SK-N-SH (cell line): Measurements from ENCODE around the gene CD200. TPM values are rescaled to one million over a fixed set of nuclear protein-coding genes. Genes with fewer than 3 reads are reported as not detected.

Experiments
- CTCF ChIA-PET: fragments of 300-600, 350-600 bp; formaldehyde crosslinking; extraction: SDS; loops from one replicate; lab custom pipeline; 2021; lab: Yijun Ruan, JAX
- POLR2A ChIA-PET: fragments of 350-600 bp; sonication (Branson Sonifier 250); formaldehyde crosslinking; extraction: SDS; loops from one replicate; lab custom pipeline; 2020; ENCODE audit warnings: antibody characterized with exemption, inconsistent platforms; lab: Yijun Ruan, JAX
- DNase-seq: peaks from one replicate; pipeline ENCODE4 v3.0.0; 2012
- H2AFZ ChIP-seq: fragments of 200-600 bp; sonication (generic); 2 replicates; pipeline ENCODE4 v1.8.1; 2016; ENCODE audit warnings: antibody characterized with exemption, mild to moderate bottlenecking, low read depth
- H3F3A ChIP-seq: fragments of 200-600 bp; sonication (generic); replicated peaks from 2 replicates; pipeline ENCODE3; 2016; ENCODE audit warnings: antibody characterized with exemption, mild to moderate bottlenecking; ENCODE audit not compliant: insufficient read depth
- H3K27ac ChIP-seq, 2 experiments: fragments of 200-500 bp in 1 of 2; fragments of 200-600 bp in 1 of 2; sonication (Bioruptor generic) in 1 of 2; sonication (generic), shearing (Covaris generic) in 1 of 2; 2 replicates each; pipeline versions ENCODE4 v1.5.1 to v1.6.1; 2014 to 2016; ENCODE audit warnings: low read depth in 2 of 2, inconsistent platforms in 1 of 2, low read length in 1 of 2, mild to moderate bottlenecking in 1 of 2, mixed read lengths in 1 of 2
- H3K27me3 ChIP-seq: fragments of 200-600 bp; sonication (generic), shearing (Covaris generic); 2 replicates; pipeline ENCODE4 v1.6.1; 2016; ENCODE audit warnings: mixed run types; ENCODE audit not compliant: insufficient read depth
- H3K36me3 ChIP-seq, 2 experiments: fragments of 200-500 bp in 1 of 2; fragments of 200-600 bp in 1 of 2; sonication (Bioruptor generic) in 1 of 2; sonication (generic) in 1 of 2; replicated peaks in 1 of 2; 2 replicates each; pipeline versions ENCODE3 to v1.5.1; 2014 to 2016; ENCODE audit warnings: low read length in 1 of 2, mild to moderate bottlenecking in 1 of 2; ENCODE audit not compliant: insufficient read depth in 2 of 2, control insufficient read depth in 1 of 2
- H3K4me1 ChIP-seq, 2 experiments: fragments of 200-500 bp in 1 of 2; fragments of 200-600 bp in 1 of 2; sonication (Bioruptor generic) in 1 of 2; sonication (generic), shearing (Covaris generic) in 1 of 2; 2 replicates each; pipeline versions ENCODE4 v1.5.1 to v1.6.1; 2014 to 2016; ENCODE audit warnings: low read depth in 1 of 2, low read length in 1 of 2, mixed run types in 1 of 2; ENCODE audit not compliant: insufficient read depth in 2 of 2, control insufficient read depth in 1 of 2
- H3K4me2 ChIP-seq: fragments of 200-600 bp; sonication (generic), shearing (Covaris generic); 2 replicates; pipeline ENCODE4 v1.6.1; 2017; ENCODE audit warnings: mixed run types
- H3K4me3 ChIP-seq, 2 experiments: fragments of 200-500 bp in 1 of 2; fragments of 200-600 bp in 1 of 2; sonication (Bioruptor generic) in 1 of 2; sonication (generic), shearing (Covaris generic) in 1 of 2; 2 replicates each; pipeline versions ENCODE4 v1.5.1 to v1.8.1; 2014 to 2016; ENCODE audit warnings: low read depth in 2 of 2, inconsistent platforms in 1 of 2, low read length in 1 of 2, mild to moderate bottlenecking in 1 of 2, mixed read lengths in 1 of 2, moderate library complexity in 1 of 2
- H3K79me2 ChIP-seq: fragments of 200-600 bp; sonication (generic); 2 replicates; pipeline ENCODE4 v1.8.1; 2017; ENCODE audit warnings: mild to moderate bottlenecking; ENCODE audit not compliant: insufficient read depth
- H3K9ac ChIP-seq: fragments of 200-600 bp; sonication (generic); 2 replicates; pipeline ENCODE4 v1.6.1; 2017; ENCODE audit warnings: mixed run types
- H3K9me2 ChIP-seq: fragments of 200-600 bp; sonication (generic); 2 replicates; pipeline ENCODE4 v1.6.1; 2017; ENCODE audit warnings: mixed run types
- H3K9me3 ChIP-seq: fragments of 200-600 bp; sonication (generic); 2 replicates; pipeline ENCODE4 v1.6.1; 2017; ENCODE audit warnings: mixed run types, mild to moderate bottlenecking, moderate library complexity
- H4K20me1 ChIP-seq: fragments of 200-600 bp; sonication (generic); 2 replicates; pipeline ENCODE4 v1.6.1; 2017; ENCODE audit warnings: mild to moderate bottlenecking, mixed run types; ENCODE audit not compliant: insufficient read depth
- CHD2 ChIP-seq: fragments of 150-350 bp; IDR thresholded peaks from 2 replicates; pipeline ENCODE4 v1.6.1; 2018; ENCODE audit warnings: low read length; ENCODE audit not compliant: partially characterized antibody
- CTCF ChIP-seq: fragments of 200-600 bp; sonication (generic); IDR thresholded peaks from 2 replicates; pipeline ENCODE4 v1.6.1; 2017; ENCODE audit warnings: antibody characterized with exemption, mild to moderate bottlenecking, moderate library complexity
- ELF1 ChIP-seq: IDR thresholded peaks from 2 replicates; pipeline ENCODE4 v1.4.0; 2012
- EP300 ChIP-seq, 2 experiments: IDR thresholded peaks; 2 replicates each; pipeline versions ENCODE4 v1.4.0 to v1.6.1; 2012; ENCODE audit warnings: borderline replicate concordance in 1 of 2, low read depth in 1 of 2, low read length in 1 of 2
- EZH2phosphoT487 ChIP-seq: fragments of 200-600 bp; sonication (generic); IDR thresholded peaks from 2 replicates; pipeline ENCODE4 v1.6.1; 2017; ENCODE audit warnings: low read depth, mixed run types, mild to moderate bottlenecking, antibody characterized with exemption, moderate library complexity, borderline replicate concordance
- FOSL2 ChIP-seq: IDR thresholded peaks from 2 replicates; pipeline ENCODE4 v1.4.0; 2012; ENCODE audit warnings: low read depth, mild to moderate bottlenecking, moderate library complexity, borderline replicate concordance
- FOXJ3 ChIP-seq: sonication (generic); formaldehyde crosslinking; IDR thresholded peaks from 2 replicates; pipeline ENCODE4 v1.5.1; 2020; ENCODE audit warnings: mild to moderate bottlenecking, missing genetic modification reagents
- GATA2 ChIP-seq: sonication (generic); formaldehyde crosslinking; IDR thresholded peaks from 2 replicates; pipeline ENCODE4 v1.5.0; 2020; ENCODE audit warnings: mild to moderate bottlenecking, missing genetic modification reagents
- MEF2A ChIP-seq: IDR thresholded peaks from 2 replicates; pipeline ENCODE4 v1.4.0; 2012; ENCODE audit warnings: low read depth, borderline replicate concordance
- POLR2AphosphoS5 ChIP-seq: IDR thresholded peaks from 2 replicates; pipeline ENCODE4 v1.6.1; 2012; ENCODE audit warnings: low read depth, low read length
- RFX5 ChIP-seq: IDR thresholded peaks from 2 replicates; pipeline ENCODE4 v1.6.1; 2012; ENCODE audit warnings: mild to moderate bottlenecking, improper control_type of control experiment, low read length
- RXRA ChIP-seq: IDR thresholded peaks from 2 replicates; pipeline ENCODE4 v1.4.0; 2012; ENCODE audit warnings: low read depth, mild to moderate bottlenecking, borderline replicate concordance
- SIN3A ChIP-seq: IDR thresholded peaks from 2 replicates; pipeline ENCODE4 v1.6.1; 2012; ENCODE audit warnings: low read depth, mild to moderate bottlenecking, low read length, moderate library complexity, borderline replicate concordance
- SMC3 ChIP-seq: IDR thresholded peaks from 2 replicates; pipeline ENCODE4 v1.6.1; 2012; ENCODE audit warnings: low read depth, low read length, improper control_type of control experiment
- TEAD4 ChIP-seq: IDR thresholded peaks from 2 replicates; pipeline ENCODE4 v1.4.0; 2012; ENCODE audit warnings: mild to moderate bottlenecking, borderline replicate concordance; ENCODE audit not compliant: insufficient read depth
- USF1 ChIP-seq: IDR thresholded peaks from 2 replicates; pipeline ENCODE4 v1.4.0; 2012; ENCODE audit warnings: low read depth, borderline replicate concordance
- ZBTB33 ChIP-seq: IDR thresholded peaks from 2 replicates; pipeline ENCODE4 v1.4.0; 2012; ENCODE audit warnings: low read depth, borderline replicate concordance
- WGBS: methylation state at CpG from one replicate; pipeline ENCODE4 v1.1.6; 2017; ENCODE audit warnings: low lambda C conversion rate; 5-methylcytosine and 5-hydroxymethylcytosine counted together
- polyA plus RNA-seq, 3 experiments: library from polyadenylated mRNA; depleted of rRNA; stranded (reverse); fragments of >200 nt; gene quantifications; 2 replicates each; pipeline ENCODE4 v1.2.3, GENCODE V29; 2012

Gene CD200
- polyA plus RNA-seq, 1 of the 3 experiments (the other 2 are of a cell fraction): 1.1 TPM

GRCh38 chr3:112360561-112360960, 27.6 kb downstream of the CD200 start (continued):
- no peak for TF ChIP-seq RFX5
- no peak for TF ChIP-seq EP300 (IDR thresholded peaks at IDR 0.05; ENCODE audit: borderline replicate concordance in 1 of 2, low read depth in 1 of 2, low read length in 1 of 2)
- no peak for TF ChIP-seq MEF2A

GRCh38 chr3:112362221-112362620, 29.3 kb downstream of the CD200 start:
- H3K4me1 ChIP-seq: no peaks in the 10 kb centered on the region
- H3K36me3 ChIP-seq: peaks cover 0 to 2% of the 10 kb centered on the region in 2 experiments
- H3K4me2 ChIP-seq: no peak overlapping the region
- no peaks in the 10 kb centered on the region for H3K79me2 ChIP-seq
- no peaks in the 10 kb centered on the region for H3K27me3 ChIP-seq
- WGBS: 97% methylated on average over 2 of the region's 2 CpGs
- no peak for DNase-seq
- no peak overlapping the region for H3K9ac ChIP-seq
- TF ChIP-seq CTCF (no peak), FOSL2 (no peak), POLR2AphosphoS5 (no peak), ELF1 (no peak), RXRA (no peak), SMC3 (no peak), CHD2 (no peak), USF1 (no peak), MEF2A (no peak), SIN3A (no peak), RFX5 (no peak), FOXJ3 (CRISPR knock-in tag) (no peak), EZH2phosphoT487 (no peak), TEAD4 (no peak), GATA2 (CRISPR knock-in tag) (no peak), ZBTB33 (no peak)
- no peak overlapping the region for H3K27ac ChIP-seq
- no peak overlapping the region for H2AFZ ChIP-seq
- no peaks in the 10 kb centered on the region for H3K9me2 ChIP-seq
- no peaks in the 10 kb centered on the region for H3F3A ChIP-seq
- POLR2A ChIA-PET: no interaction called here
- H3K9me3 ChIP-seq: no peaks in the 10 kb centered on the region
- CTCF ChIA-PET: interaction anchor here (1.6 kb wide), 1 partner anchor 70 kb away, joined by 5 read pairs; no protein-coding TSS in a partner anchor
- H3K4me3 ChIP-seq: no peak overlapping the region
- no peaks in the 10 kb centered on the region for H4K20me1 ChIP-seq
